Fibroblast of skin of right quadriceps (primary cell): ENCODE results near the gene RNF150.

Experiments used
- DNase-seq: peaks from one replicate; pipeline ENCODE4 v3.0.0-alpha.2; 2013

RNF150 gene

DNA sequence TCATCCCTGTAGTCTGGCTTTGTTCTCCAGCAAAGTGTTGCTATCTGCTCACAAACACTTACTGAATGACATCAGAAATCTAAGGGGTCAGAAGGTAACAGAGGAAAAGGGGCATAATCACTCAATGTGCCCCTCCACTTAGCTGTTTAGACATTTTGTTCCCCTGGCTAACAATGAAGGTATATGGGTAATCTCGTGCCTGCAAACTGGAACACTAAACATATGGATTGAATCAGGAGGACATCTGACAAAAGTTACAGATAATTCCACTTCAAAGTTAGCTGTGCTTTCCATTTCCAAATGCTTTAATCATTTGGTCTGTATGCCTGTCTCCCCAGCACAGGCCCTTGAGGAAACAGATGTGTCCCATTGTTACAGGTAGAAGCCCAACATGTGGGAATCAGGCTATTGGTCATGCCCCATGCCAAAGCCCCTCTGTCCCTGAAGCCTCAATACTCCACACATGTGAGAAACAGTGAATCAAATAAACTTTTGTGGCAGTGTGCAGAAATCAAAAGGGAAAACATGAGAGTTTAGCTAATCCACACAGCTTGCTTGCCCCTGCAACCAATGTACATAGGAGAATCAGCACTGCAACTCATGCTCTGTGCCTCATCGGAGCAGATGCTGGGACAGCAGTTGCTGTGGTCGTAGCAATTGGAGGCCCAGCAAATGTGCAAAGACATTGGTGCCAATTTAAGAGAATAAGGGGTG lies 111.7 kb downstream of the RNF150 start:
- peak; percentile 58 for DNase-seq

DNA sequence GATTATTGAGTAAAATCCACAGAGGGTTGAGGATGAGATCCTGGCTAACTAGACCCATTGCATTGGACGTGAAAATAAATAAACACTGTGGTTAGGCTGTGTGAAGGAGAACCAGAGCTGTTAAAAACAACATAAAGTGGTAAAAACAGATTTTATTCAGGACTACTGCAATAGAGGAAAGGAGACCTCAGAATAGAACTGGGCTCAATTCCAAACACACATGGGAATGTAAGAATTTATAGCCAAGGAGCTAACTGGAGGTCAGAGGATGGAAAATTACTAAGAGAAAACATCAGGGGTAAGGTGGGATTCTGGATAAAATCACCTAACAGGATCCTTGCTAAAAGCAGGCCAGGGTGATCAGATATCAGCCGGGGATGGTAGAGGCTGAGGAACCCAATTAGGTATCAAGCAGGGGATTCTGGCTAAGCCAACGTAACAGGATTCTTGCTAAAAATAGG lies 112.4 kb downstream of the RNF150 start:
- DNase-seq, result peak; percentile 87

DNA sequence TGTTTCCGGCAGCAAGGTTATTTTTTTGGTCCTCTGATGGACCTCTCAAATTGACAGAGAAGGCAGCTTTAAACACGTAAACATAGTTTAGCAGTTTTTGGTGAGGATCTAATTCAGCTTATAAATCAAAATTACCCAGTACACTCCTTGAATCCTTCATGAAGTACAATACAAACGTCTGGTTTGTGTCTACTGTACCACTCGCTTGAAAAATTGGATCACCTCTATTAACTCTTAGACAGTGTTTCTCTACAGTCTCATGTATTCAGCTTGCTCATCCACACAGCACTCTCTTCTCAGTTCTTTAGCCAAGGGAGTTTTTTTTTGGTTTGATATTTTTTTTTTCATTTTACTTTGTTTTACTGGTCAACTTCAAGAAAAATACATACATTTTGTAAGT lies 113.5 kb downstream of the RNF150 start:
- DNase-seq, result no peak

DNA sequence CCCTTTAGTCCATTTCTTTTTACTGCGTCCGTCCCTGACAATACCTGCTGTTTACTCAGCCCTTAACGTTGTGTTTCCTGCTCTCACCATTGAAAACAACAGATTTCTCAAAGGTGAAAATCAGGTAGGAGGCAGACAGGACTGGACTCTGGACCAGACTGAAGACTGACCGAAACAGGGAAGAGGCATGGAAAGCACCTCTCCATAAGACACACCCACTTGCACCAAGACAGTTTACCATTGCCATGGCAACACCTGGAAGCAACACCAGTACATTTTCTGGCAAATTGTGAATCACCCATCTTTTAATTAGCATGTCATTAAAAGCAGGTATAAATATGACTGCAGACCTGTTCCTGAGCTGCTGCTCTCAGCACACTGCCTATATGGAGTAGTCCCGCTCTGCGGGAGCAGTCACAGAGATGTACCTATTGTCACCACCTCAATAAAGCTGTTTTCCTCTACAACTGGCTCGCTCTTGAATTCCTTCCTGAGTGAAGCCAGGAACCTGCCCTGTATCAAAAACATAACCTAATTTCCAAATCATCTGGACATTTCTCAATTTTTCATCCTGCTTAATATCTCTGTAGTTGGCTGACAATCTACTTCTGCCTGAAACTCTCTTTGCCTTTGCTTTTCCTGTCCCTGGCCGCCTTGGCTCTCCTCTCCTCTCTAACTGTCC lies 117.0 kb downstream of the RNF150 start:
- no peak for DNase-seq

DNA sequence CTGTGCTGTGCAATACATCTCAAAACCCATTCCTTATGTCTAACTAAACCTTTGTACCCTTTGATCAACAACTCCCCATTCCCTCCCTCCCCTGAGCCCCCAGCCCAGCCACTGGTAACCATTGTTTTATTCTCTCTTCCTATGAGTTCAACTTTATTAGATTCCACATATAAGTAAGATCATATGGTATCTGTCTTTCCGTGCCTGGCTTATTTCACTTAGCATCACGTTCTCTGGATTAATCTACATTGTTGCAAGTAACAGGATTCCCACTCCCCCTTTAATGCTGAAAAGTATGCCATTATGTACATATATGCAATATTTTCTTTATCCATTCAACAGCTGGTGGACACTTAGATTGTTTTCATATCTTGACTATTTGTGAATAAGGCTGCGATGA lies 119.4 kb downstream of the RNF150 start:
- no peak for DNase-seq

DNA sequence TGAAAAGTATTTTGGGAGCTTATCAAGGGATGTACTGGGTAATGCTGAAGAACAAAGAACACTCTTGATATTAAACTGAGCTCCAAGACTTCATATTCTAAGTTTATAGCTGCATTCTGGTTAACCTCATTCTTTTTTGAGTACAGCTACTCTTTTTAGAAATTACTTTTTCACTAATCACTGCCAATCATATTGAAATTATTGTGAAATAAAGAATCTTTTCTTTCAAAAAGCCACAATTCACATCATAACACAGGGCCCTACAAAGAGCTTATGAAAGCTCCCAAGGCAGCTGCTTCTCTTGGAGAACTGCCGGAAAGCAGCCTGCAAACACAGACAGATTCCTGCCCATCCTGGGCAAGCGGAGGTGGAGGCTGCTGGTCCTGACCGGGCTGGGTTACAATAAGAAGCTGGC lies 121.4 kb downstream of the RNF150 start:
- no peak for DNase-seq

DNA sequence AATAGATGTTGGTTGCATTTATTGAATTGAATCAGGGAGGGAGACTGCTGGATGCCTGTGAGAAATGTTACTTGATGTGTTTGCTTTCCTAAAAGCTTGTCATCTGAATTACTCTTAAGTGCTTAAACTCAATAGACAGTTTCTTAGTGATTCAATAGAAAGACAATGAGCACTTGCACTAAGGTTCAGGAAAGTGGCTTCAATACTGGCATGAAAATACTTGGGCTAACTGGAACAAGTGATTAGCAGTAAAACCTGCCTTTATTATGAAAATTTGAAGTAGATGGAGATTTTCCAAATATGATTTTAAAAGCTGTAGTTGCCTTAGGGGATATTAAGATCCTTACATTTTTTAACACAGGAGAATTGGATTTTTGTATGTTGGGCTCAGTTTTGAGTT lies 123.3 kb downstream of the RNF150 start:
- DNase-seq, result no peak

DNA sequence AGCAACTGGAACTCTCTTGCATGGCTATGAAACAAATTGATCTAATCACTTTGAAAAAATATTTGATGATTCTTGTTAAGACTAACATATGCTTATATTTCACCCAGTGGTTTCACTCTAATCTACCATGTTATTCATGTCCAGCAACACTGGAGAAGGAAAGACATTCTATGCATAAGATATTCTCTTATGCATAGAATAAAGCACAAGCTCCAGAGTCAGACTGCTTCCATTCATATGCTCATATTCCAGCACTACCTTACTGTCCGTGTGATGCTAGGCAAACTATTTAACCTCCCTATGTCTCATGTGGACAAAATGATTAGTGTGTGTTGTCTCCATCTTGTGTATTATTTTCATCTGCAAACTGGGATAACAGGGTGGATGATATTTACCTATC lies 124.1 kb downstream of the RNF150 start:
- DNase-seq, result no peak

DNA sequence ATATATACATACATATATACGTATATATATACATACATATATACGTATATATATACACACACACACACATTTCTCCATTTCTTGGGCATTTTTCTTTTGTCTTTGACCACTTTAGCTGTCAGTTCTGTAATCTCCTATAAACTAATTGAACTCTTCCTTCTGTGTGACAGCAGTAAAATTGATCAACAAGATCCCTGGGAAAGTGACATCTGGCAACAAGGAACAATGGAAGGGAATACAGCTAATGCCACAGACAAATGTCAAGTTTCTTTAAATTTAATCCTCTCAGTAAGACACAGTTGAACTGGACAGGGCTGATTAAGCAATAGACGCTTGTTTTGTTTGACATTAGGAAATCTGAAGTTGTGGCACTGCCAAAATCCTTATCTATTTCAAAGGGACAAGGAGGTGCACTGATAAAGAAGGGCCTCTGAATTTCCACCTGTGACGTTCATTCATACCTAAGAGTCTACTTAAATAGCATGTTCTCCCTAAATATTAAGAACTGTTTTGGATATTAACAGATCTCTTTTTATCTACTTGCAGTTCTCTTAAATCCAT lies 126.9 kb downstream of the RNF150 start:
- DNase-seq, result no peak

DNA sequence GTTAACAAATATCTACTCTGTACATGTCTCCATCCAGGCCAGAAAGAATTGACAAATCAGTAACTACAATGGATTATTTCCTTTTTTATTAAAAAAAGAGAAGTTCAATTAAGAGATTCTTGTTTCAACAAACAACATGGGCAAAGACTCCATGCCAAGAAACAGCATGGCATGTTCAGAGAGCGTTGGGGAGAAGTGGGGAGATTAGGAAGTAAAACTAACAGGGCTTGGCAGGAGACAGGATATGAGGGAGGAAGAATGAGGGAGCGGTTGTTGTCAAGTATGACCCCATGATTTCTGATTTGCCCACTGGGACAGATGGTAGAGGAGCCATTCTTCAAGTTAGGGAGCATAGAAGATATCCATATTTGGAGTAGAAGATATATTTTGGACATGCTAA lies 128.4 kb downstream of the RNF150 start:
- no peak for DNase-seq

DNA sequence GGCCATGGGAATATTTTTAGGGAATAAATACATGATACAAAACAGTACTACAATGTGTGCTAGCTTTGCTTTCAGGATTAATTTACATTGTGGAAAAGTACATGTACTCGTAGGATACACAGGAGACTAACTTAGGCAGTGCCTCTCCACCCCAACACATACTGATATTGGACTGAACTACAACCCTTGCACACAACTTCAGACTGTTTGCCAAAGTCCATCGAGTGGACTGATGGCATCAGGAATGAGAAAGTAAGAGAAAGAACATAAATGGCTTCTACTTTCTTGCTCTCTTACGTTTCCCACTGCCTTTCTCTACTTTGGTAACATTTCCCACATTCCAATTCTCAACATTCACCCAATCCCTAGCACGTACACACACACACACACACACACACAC lies 130.1 kb downstream of the RNF150 start:
- no peak for DNase-seq

DNA sequence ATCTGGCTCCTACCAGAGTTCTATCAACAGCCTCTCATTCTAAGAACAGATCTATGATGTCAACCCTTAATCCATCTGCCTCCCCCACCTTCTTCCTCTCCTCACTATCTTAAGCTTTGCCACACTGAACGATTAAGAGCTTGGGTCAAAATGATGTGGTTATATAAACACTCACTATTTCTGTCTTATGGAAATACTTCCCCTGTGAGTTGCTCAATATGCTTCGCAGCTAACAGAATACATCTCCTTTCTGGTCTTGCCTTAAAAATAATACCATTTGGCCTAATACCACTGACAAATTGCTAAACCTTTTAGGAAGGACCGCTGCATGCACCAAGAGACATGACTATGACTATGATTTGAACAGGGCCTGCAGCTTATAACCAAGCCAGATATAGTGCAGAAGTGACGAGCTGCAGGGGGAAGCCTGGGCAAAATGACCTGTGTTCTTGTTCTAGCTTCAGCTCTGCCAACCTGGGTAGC lies 130.9 kb downstream of the RNF150 start:
- peak; percentile 85 for DNase-seq

DNA sequence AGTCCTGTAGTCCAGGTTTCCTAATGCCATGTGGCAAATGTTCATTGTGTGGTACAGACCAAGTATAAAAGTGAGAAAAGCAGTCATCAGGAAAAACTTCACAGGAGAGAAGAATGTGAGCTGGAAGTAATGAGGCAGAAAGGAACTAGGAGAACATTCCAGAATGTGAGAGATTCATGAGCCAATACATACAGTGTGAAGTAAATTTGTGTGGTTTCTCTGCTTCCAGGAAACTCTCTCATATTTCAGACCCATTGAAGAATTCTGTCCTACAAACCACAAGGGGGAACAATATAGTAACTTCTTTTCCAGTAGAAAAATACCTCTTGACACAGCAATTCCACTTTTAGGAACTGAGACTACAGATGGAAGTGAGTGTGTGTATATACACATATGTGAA lies 136.5 kb downstream of the RNF150 start:
- peak; percentile 87 for DNase-seq

DNA sequence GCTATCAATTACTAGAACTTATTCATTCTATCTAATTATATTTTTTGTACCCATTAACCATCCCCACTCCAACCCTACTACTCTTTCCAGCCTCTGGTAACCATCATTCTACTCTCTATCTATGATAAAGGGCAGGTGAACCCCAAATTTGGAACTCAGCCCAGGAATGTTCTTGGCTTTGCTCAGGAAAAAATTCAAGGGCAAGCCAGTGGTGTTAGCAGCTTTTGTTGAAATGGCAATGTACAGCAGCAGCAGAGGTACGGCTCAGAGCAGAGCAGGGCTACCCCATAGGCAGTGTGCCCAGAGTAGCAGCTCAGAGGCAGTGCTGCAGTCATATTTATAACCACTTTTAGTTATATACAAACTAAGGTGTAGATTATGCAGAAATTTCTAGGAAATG lies 138.2 kb downstream of the RNF150 start:
- no peak for DNase-seq

DNA sequence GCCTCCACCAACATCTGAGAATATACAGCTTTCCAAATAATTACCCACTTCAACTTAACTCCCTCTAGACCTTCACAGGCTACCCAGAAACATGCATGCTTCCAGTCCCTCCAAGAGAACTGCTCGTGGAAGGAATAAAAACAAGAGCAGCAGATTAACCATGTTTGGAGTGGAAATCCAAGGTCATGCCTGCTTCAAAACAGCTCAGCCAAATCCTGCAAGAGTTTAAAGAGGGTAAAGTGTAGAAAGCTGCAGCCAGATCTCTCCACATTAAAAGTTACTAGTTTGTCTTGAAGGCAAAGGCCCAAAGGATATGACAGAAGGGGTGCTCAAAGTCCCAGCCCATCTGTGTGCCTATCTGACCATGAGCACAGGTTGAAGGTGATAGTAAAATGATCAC lies 139.3 kb downstream of the RNF150 start:
- no peak for DNase-seq

DNA sequence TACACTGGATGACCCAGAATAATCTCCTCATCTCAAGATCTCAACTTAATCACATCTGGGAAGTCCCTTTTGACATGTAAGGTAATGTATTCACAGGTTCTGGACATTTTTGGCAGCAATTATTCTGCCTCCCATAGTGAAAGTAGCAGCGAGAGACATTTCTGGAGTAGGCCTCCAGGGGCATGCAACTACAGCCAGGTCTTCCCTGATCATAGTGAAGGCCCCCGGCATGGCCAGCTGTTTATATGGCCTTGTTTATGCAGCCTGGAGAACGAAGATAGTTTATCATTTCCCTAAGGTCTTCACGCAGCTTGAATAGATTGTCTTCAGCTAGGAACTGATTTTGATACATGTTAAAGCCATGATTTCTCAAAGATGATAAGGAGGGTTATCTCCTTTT lies 139.9 kb downstream of the RNF150 start:
- no peak for DNase-seq

DNA sequence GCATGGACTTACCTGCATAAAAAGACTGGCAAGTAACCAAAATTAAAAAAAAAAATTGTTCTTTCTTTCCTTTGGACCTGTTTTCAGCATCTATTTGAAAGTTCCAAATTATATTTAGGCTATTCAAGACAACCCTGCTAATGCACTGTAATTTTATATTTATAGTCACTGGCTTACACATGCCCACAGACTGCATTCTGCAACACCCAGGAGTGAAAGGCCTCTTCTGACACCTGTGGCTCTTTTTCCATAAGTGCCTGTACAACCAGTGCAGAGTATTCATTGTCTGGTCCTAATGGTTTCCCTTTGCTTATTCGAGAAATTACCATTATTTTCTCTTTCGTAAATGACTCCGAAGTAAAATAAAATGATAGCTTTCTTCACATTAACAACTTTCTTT lies 143.3 kb downstream of the RNF150 start:
- no peak for DNase-seq

DNA sequence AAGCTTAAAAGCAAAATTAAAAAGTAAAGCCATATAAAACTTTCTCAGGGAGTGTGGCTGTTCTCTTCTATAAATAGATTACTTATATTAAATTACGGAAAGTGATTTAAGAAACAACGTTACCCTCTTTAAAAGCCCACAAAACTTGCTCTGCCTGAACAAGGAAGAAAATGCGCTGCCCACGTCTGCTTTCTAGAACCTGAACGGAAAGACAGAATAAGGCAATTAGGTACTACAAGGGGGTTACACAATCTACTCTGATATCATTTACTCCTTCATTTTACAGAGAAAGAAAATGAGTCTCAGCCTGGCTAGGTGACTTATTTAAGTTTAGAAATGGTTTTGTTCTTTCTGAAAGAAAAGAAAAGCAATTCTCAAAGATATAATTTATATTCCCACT lies 147.2 kb downstream of the RNF150 start:
- DNase-seq, result no peak

DNA sequence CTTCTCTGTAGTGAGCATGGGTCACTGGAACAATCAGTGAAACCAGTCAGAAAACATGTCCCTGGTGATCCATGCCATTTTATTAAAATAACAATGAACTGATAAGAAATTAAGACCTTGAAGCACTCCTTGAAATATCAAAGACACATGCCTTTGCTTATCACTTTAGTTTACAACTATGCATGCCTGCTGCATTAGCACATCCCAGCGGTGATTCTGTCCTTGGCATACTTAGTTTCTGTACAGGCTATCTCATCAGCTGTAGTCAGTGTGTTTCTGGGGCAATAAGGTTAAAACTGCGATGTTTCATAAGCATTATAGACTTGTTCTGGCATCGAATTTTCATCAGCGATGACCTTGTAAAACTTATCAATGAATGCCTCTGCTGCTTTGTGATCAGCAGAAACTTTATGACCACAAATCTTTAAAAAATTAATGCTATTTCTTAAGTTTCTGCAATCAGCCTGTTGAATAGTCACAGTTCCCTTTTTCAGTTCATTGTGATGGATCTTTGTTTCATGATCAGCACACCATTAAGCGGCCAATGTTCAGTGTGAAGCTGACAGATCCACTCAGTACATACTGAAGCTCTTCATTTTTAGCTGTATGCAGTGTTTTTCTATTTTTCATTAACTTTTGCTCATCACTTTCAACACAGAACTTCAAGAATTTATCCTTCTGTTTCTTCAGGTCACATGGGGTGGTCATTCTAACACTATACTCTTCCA lies 150.5 kb downstream of the RNF150 start:
- DNase-seq, result no peak

DNA sequence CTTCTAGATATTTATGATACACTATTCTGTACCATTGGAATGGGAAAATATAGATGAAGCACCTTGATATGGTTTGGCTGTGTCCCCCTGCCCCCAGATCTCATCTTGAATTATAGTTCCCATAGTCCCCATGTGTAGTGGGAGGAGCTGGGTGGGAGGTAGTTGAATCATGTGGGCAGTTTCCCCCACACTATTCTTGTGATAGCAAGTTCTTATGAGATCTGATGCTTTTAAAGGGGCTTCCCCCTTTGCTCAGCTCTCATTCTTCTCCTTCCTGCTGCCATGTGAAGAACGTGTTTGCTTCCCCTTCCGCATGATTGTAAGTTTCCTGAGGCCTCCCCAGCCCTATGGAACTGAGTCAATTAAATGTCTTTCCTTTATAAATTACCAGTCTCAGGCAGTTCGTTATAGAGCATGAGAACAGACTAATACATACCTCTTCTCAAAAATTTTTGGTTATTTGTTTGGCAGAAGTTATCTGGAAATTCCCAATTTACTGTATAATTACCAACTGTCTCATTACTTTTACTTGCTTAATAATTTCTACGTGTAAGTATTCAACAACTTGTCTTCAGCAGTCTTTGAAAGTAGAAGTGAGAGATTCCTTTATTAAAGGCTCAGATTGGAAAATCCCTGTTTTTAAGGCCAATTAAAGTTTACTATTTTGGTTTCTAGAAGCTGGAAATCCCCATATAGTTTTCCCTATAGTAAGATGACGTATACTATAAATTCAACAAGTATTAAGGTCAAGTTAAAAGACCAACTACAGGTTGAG lies 152.7 kb downstream of the RNF150 start:
- no peak for DNase-seq

DNA sequence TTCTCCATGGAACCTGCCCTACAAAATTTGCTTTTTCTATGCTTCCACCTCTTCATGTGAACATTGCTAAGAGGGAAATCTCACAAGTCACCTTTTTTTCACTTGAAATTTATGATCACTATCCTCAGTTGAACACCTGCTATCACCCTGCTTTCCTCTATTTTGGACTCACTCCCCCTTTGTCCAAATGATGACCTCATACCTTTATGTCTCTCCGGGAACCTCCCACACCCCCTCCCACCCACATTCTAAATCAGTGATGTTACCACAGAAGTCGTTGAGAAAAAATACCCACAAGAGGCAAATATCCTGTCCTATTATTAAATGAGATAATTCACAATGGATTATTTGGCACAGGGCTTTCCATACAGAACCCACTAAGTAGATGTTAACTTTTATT lies 156.5 kb downstream of the RNF150 start:
- no peak for DNase-seq

DNA sequence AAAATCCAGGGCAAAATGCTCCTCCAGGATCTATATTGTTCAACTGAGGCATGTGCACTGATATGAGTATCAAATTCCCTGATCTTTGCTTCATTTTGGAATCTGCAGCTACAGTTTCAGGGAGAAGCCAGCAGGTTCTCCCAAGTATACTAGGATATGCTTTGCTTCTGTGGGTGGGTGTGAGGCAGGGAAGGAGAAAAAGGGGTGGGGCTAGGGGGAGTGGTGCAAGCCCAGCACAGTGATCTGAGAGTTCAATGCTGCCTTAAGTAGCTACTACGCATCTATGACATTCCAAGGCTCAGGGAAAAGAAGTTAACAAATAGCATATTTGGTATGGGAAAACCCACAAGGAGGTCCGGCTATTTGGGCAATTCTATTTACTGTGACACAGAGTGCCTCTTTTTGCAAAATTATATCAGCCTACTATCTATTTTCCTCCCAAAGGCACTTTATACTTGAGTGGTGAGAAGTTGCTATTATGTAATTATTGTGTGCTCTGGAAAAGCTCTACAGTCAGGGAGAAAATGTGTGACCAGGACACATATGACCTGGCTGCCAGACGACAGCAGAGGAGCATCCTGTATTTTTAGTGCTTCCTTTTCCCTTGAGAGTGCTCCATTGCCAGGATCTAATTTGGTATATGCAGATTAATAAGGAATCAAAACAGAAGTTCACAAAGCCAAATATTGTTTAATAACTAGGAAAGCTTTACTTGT lies 162.0 kb downstream of the RNF150 start:
- DNase-seq, result no peak
